Stimulated activated memory B cell treated with anti-CD40 and anti-IgM and Interleukin-4, amounts not matched to agents 10 μg/mL and 1 μg/mL and 100 μg/mL, for 72 hours (primary cell): Measurements from ENCODE around the gene SLC22A15.
"Not testable (repeated sequence)": the region's sequence is repeated elsewhere in the genome, so short reads cannot be mapped to it uniquely, and the experiment has no call there.

Experiments used
- ATAC-seq: fragments of 150-1000 bp; cut with Tn5 transposase; 2 replicates; pipeline ENCODE4 v1.10.0; 2021
- H3K27ac Mint-ChIP-seq: one replicate; pipeline ENCODE4 v1.8.0; 2022; ENCODE audit warnings: mild to moderate bottlenecking, mixed read lengths
- H3K27me3 Mint-ChIP-seq: one replicate; pipeline ENCODE4 v1.8.0; 2022; ENCODE audit warnings: mixed read lengths
- H3K36me3 Mint-ChIP-seq: one replicate; pipeline ENCODE4 v1.8.0; 2022; ENCODE audit warnings: mixed read lengths
- H3K4me1 Mint-ChIP-seq: one replicate; pipeline ENCODE4 v1.8.0; 2022; ENCODE audit warnings: mixed read lengths
- H3K4me3 Mint-ChIP-seq: one replicate; pipeline ENCODE4 v1.8.0; 2022; ENCODE audit warnings: mild to moderate bottlenecking, moderate library complexity, mixed read lengths
- H3K9me3 Mint-ChIP-seq: one replicate; pipeline ENCODE4 v1.8.0; 2022; ENCODE audit warnings: mixed read lengths

SLC22A15 gene

GRCh38 chr1:116044071-116044470 is 67.8 kb downstream of the SLC22A15 start:
- no peak overlapping the region for H3K4me3 Mint-ChIP-seq
- H3K27ac Mint-ChIP-seq = no peak overlapping the region
- no peaks in the 10 kb centered on the region for H3K27me3 Mint-ChIP-seq
- no peak for ATAC-seq
- no peaks in the 10 kb centered on the region for H3K4me1 Mint-ChIP-seq
- peaks cover 56% of the 10 kb centered on the region for H3K36me3 Mint-ChIP-seq
- no peaks in the 10 kb centered on the region for H3K9me3 Mint-ChIP-seq

GRCh38 chr1:116046933-116047332 is 70.6 kb downstream of the SLC22A15 start:
- not testable (repeated sequence) for H3K4me3 Mint-ChIP-seq, H3K27ac Mint-ChIP-seq, ATAC-seq, H3K4me1 Mint-ChIP-seq, H3K9me3 Mint-ChIP-seq, H3K27me3 Mint-ChIP-seq
- H3K36me3 Mint-ChIP-seq = peaks cover 38% of the 10 kb centered on the region

GRCh38 chr1:116051896-116052295 is 75.6 kb downstream of the SLC22A15 start:
- H3K27ac Mint-ChIP-seq, ATAC-seq, H3K27me3 Mint-ChIP-seq: not testable (repeated sequence)

GRCh38 chr1:116062201-116062600 is 85.9 kb downstream of the SLC22A15 start:
- no peak overlapping the region for H3K27ac Mint-ChIP-seq
- H3K27me3 Mint-ChIP-seq = no peaks in the 10 kb centered on the region
- H3K4me3 Mint-ChIP-seq = no peak overlapping the region
- H3K4me1 Mint-ChIP-seq = no peaks in the 10 kb centered on the region
- H3K36me3 Mint-ChIP-seq = peaks cover 31% of the 10 kb centered on the region
- peak; percentile 16 for ATAC-seq
- H3K9me3 Mint-ChIP-seq = peaks cover 7% of the 10 kb centered on the region

More at GRCh38 chr1:116051896-116052295, 75.6 kb downstream of the SLC22A15 start:
- H3K9me3 Mint-ChIP-seq, H3K4me3 Mint-ChIP-seq, H3K4me1 Mint-ChIP-seq: not testable (repeated sequence)
- H3K36me3 Mint-ChIP-seq = peaks cover 21% of the 10 kb centered on the region

GRCh38 chr1:116064616-116065015 is 88.3 kb downstream of the SLC22A15 start:
- Mint-ChIP-seq H3K27me3 (no peaks in the 10 kb centered on the region), H3K36me3 (peaks cover 40% of the 10 kb centered on the region), H3K27ac (no peak overlapping the region), H3K4me3 (no peak overlapping the region), H3K4me1 (no peaks in the 10 kb centered on the region), H3K9me3 (no peaks in the 10 kb centered on the region)
- no peak for ATAC-seq

- Mint-ChIP-seq H3K27me3 (no peaks in the 10 kb centered on the region), H3K36me3 (peaks cover 46% of the 10 kb centered on the region), H3K4me3 (no peak overlapping the region), H3K4me1 (no peaks in the 10 kb centered on the region), H3K27ac (no peak overlapping the region), H3K9me3 (no peaks in the 10 kb centered on the region)
- ATAC-seq = no peak
These were observed 90.7 kb downstream of the SLC22A15 start for GRCh38 chr1:116066868-116067565.

GRCh38 chr1:116067566-116067890 is 91.2 kb downstream of the SLC22A15 start:
- no peaks in the 10 kb centered on the region for H3K4me1 Mint-ChIP-seq
- H3K27ac Mint-ChIP-seq = no peak overlapping the region
- H3K9me3 Mint-ChIP-seq = no peaks in the 10 kb centered on the region
- peaks cover 46% of the 10 kb centered on the region for H3K36me3 Mint-ChIP-seq
- no peaks in the 10 kb centered on the region for H3K27me3 Mint-ChIP-seq
- ATAC-seq = no peak
- no peak overlapping the region for H3K4me3 Mint-ChIP-seq

GRCh38 chr1:116075575-116075974 is 99.3 kb downstream of the SLC22A15 start:
- Mint-ChIP-seq H3K4me3 (no peak overlapping the region), H3K36me3 (no peaks in the 10 kb centered on the region), H3K9me3 (peaks cover 1% of the 10 kb centered on the region)

GRCh38 chr1:116075990-116076389 is 99.7 kb downstream of the SLC22A15 start:
- H3K9me3 Mint-ChIP-seq = peaks cover 4% of the 10 kb centered on the region
- no peak for ATAC-seq
- no peaks in the 10 kb centered on the region for H3K4me1 Mint-ChIP-seq
- H3K27ac Mint-ChIP-seq = no peak overlapping the region
- H3K27me3 Mint-ChIP-seq = no peaks in the 10 kb centered on the region
- no peaks in the 10 kb centered on the region for H3K36me3 Mint-ChIP-seq
- H3K4me3 Mint-ChIP-seq = no peak overlapping the region

More at GRCh38 chr1:116075575-116075974, 99.3 kb downstream of the SLC22A15 start:
- H3K27ac Mint-ChIP-seq = no peak overlapping the region
- ATAC-seq = no peak
- no peaks in the 10 kb centered on the region for H3K27me3 Mint-ChIP-seq
- no peaks in the 10 kb centered on the region for H3K4me1 Mint-ChIP-seq

GRCh38 chr1:116076831-116077230 is 100.5 kb downstream of the SLC22A15 start:
- H3K36me3 Mint-ChIP-seq = no peaks in the 10 kb centered on the region
- no peaks in the 10 kb centered on the region for H3K4me1 Mint-ChIP-seq
- no peak overlapping the region for H3K4me3 Mint-ChIP-seq
- H3K27me3 Mint-ChIP-seq = no peaks in the 10 kb centered on the region
- no peak overlapping the region for H3K27ac Mint-ChIP-seq
- no peak for ATAC-seq
- H3K9me3 Mint-ChIP-seq = peaks cover 4% of the 10 kb centered on the region

GRCh38 chr1:116078699-116079223 is 102.4 kb downstream of the SLC22A15 start:
- Mint-ChIP-seq H3K4me1 (no peaks in the 10 kb centered on the region), H3K27ac (no peak overlapping the region), H3K9me3 (peaks cover 4% of the 10 kb centered on the region), H3K36me3 (no peaks in the 10 kb centered on the region), H3K4me3 (no peak overlapping the region), H3K27me3 (no peaks in the 10 kb centered on the region)
- ATAC-seq = no peak

- no peak overlapping the region for H3K4me3 Mint-ChIP-seq
- H3K9me3 Mint-ChIP-seq = peaks cover 19% of the 10 kb centered on the region
- peaks cover 49% of the 10 kb centered on the region for H3K36me3 Mint-ChIP-seq
- H3K27me3 Mint-ChIP-seq = peaks cover 31% of the 10 kb centered on the region
- ATAC-seq = no peak
- no peak overlapping the region for H3K27ac Mint-ChIP-seq
- no peaks in the 10 kb centered on the region for H3K4me1 Mint-ChIP-seq
These were observed 111.3 kb downstream of the SLC22A15 start for GRCh38 chr1:116087628-116088027.

GRCh38 chr1:116089870-116090269 is 113.6 kb downstream of the SLC22A15 start:
- H3K36me3 Mint-ChIP-seq = peaks cover 66% of the 10 kb centered on the region
- H3K4me1 Mint-ChIP-seq = no peaks in the 10 kb centered on the region
- H3K27me3 Mint-ChIP-seq = peaks cover 31% of the 10 kb centered on the region
- H3K4me3 Mint-ChIP-seq = no peak overlapping the region
- peaks cover 26% of the 10 kb centered on the region for H3K9me3 Mint-ChIP-seq
- H3K27ac Mint-ChIP-seq = no peak overlapping the region
- ATAC-seq = no peak

GRCh38 chr1:116091083-116091482 is 114.8 kb downstream of the SLC22A15 start:
- peaks cover 28% of the 10 kb centered on the region for H3K27me3 Mint-ChIP-seq
- no peak overlapping the region for H3K27ac Mint-ChIP-seq
- H3K4me1 Mint-ChIP-seq = no peaks in the 10 kb centered on the region
- peaks cover 28% of the 10 kb centered on the region for H3K9me3 Mint-ChIP-seq
- no peak overlapping the region for H3K4me3 Mint-ChIP-seq
- H3K36me3 Mint-ChIP-seq = peaks cover 67% of the 10 kb centered on the region
- ATAC-seq = no peak

GRCh38 chr1:116092752-116093489 is 116.6 kb downstream of the SLC22A15 start:
- Mint-ChIP-seq H3K27me3 (peaks cover 10% of the 10 kb centered on the region), H3K27ac (no peak overlapping the region), H3K36me3 (peaks cover 55% of the 10 kb centered on the region), H3K4me3 (no peak overlapping the region), H3K9me3 (peaks cover 31% of the 10 kb centered on the region), H3K4me1 (no peaks in the 10 kb centered on the region)
- ATAC-seq = no peak

GRCh38 chr1:116095027-116095426 is 118.7 kb downstream of the SLC22A15 start:
- no peaks in the 10 kb centered on the region for H3K4me1 Mint-ChIP-seq
- H3K36me3 Mint-ChIP-seq = peaks cover 34% of the 10 kb centered on the region
- no peak overlapping the region for H3K27ac Mint-ChIP-seq
- peaks cover 18% of the 10 kb centered on the region for H3K9me3 Mint-ChIP-seq
- no peaks in the 10 kb centered on the region for H3K27me3 Mint-ChIP-seq
- H3K4me3 Mint-ChIP-seq = no peak overlapping the region
- ATAC-seq = no peak
